DOHH2 (cell line): ENCODE measurements around the gene SOAT2.
"Not testable (repeated sequence)": the region's sequence is repeated elsewhere in the genome, so short reads cannot be mapped to it uniquely, and the experiment has no call there.

Experiments
- H3F3A ChIP-seq: fragments of 200-600 bp; sonication (generic), shearing (Covaris generic); 2 replicates; pipeline ENCODE4 v1.6.0; 2016; ENCODE audit warnings: antibody characterized with exemption, mild to moderate bottlenecking; ENCODE audit not compliant: control insufficient read depth, insufficient read depth
- H3K27ac ChIP-seq: fragments of 200-600 bp; sonication (generic); 2 replicates; pipeline ENCODE4 v1.5.1; 2014; ENCODE audit warnings: low read depth, mild to moderate bottlenecking, low read length, moderate library complexity
- H3K27me3 ChIP-seq: fragments of 200-600 bp; sonication (generic); 2 replicates; pipeline ENCODE4 v1.6.1; 2014; ENCODE audit warnings: mild to moderate bottlenecking, low read length, mixed read lengths; ENCODE audit not compliant: control insufficient read depth
- H3K36me3 ChIP-seq: fragments of 200-600 bp; sonication (generic); 2 replicates; pipeline ENCODE4 v1.6.1; 2014; ENCODE audit warnings: mild to moderate bottlenecking, low read length, moderate library complexity, mixed read lengths; ENCODE audit not compliant: control insufficient read depth
- H3K4me1 ChIP-seq: fragments of 200-600 bp; sonication (generic); 2 replicates; pipeline ENCODE4 v1.6.1; 2014; ENCODE audit warnings: mild to moderate bottlenecking, low read length, mixed read lengths; ENCODE audit not compliant: control insufficient read depth
- H3K4me2 ChIP-seq: fragments of 200-600 bp; sonication (generic); 2 replicates; pipeline ENCODE4 v1.6.0; 2014; ENCODE audit warnings: mild to moderate bottlenecking, low read length, moderate library complexity
- H3K4me3 ChIP-seq: fragments of 200-600 bp; sonication (generic); 2 replicates; pipeline ENCODE4 v1.5.1; 2014; ENCODE audit warnings: mild to moderate bottlenecking, low read length, mixed read lengths
- H3K79me2 ChIP-seq: fragments of 200-600 bp; sonication (generic); 2 replicates; pipeline ENCODE4 v1.6.1; 2014; ENCODE audit warnings: mild to moderate bottlenecking, low read length, mixed read lengths; ENCODE audit not compliant: control insufficient read depth
- H3K9me2 ChIP-seq: fragments of 200-600 bp; sonication (generic); replicated peaks from 2 replicates; pipeline ENCODE4 v1.6.1; 2014; ENCODE audit warnings: mild to moderate bottlenecking, low read length, mixed read lengths; ENCODE audit not compliant: control insufficient read depth
- H3K9me3 ChIP-seq: fragments of 200-600 bp; sonication (generic); 2 replicates; pipeline ENCODE4 v1.6.1; 2014; ENCODE audit warnings: antibody characterized with exemption, low read length, mixed read lengths; ENCODE audit not compliant: control insufficient read depth, insufficient read depth
- H4K20me1 ChIP-seq: fragments of 200-600 bp; sonication (generic); 2 replicates; pipeline ENCODE4 v1.6.0; 2014; ENCODE audit warnings: low read depth, mild to moderate bottlenecking, antibody characterized with exemption, low read length, moderate library complexity; ENCODE audit not compliant: control insufficient read depth, insufficient read depth
- CTCF ChIP-seq: fragments of 200-600 bp; sonication (generic); IDR thresholded peaks from one replicate; pipeline ENCODE4 v1.5.1; 2014; ENCODE audit warnings: antibody characterized with exemption, mild to moderate bottlenecking, low read depth, low read length; ENCODE audit not compliant: poor library complexity, severe bottlenecking
- EZH2phosphoT487 ChIP-seq: fragments of 200-600 bp; sonication (generic); IDR thresholded peaks from 2 replicates; pipeline ENCODE4 v1.6.1; 2017; ENCODE audit warnings: borderline replicate concordance, mild to moderate bottlenecking, antibody characterized with exemption, low read length, moderate library complexity, mixed read lengths

Gene SOAT2

GRCh38 chr12:53091756-53092155 lies 11.5 kb upstream of the SOAT2 start:
- H3K27me3 ChIP-seq, result peaks cover 37% of the 10 kb centered on the region
- no peaks in the 10 kb centered on the region for H3K9me2 ChIP-seq
- H4K20me1 ChIP-seq, result no peaks in the 10 kb centered on the region
- H3F3A ChIP-seq, result no peaks in the 10 kb centered on the region
- no peak for TF ChIP-seq CTCF
- no peak for TF ChIP-seq EZH2phosphoT487
- H3K4me1 ChIP-seq, result peaks cover under 1% of the 10 kb centered on the region
- H3K27ac ChIP-seq, result no peak overlapping the region
- H3K9me3 ChIP-seq, result no peaks in the 10 kb centered on the region
- no peak overlapping the region for H3K4me2 ChIP-seq
- no peak overlapping the region for H3K4me3 ChIP-seq
- no peaks in the 10 kb centered on the region for H3K36me3 ChIP-seq
- no peaks in the 10 kb centered on the region for H3K79me2 ChIP-seq

- Histone ChIP-seq H3K4me2 (no peak overlapping the region), H3K27ac (no peak overlapping the region), H3K27me3 (peaks cover 38% of the 10 kb centered on the region)
Measured at GRCh38 chr12:53093777-53094393, 9.4 kb upstream of the SOAT2 start.

GRCh38 chr12:53094394-53094787 lies 8.9 kb upstream of the SOAT2 start:
- TF ChIP-seq CTCF, result no peak
- TF ChIP-seq EZH2phosphoT487, result no peak
- H3K4me1 ChIP-seq, result peaks cover 27% of the 10 kb centered on the region
- H3K9me2 ChIP-seq, result no peaks in the 10 kb centered on the region
- no peak overlapping the region for H3K4me3 ChIP-seq
- H3F3A ChIP-seq, result peaks cover 9% of the 10 kb centered on the region
- H3K9me3 ChIP-seq, result no peaks in the 10 kb centered on the region
- no peaks in the 10 kb centered on the region for H4K20me1 ChIP-seq
- H3K27ac ChIP-seq, result no peak overlapping the region
- no peak overlapping the region for H3K4me2 ChIP-seq
- H3K36me3 ChIP-seq, result no peaks in the 10 kb centered on the region
- peaks cover 38% of the 10 kb centered on the region for H3K27me3 ChIP-seq
- H3K79me2 ChIP-seq, result no peaks in the 10 kb centered on the region

More at GRCh38 chr12:53093777-53094393, 9.4 kb upstream of the SOAT2 start:
- no peaks in the 10 kb centered on the region for H4K20me1 ChIP-seq
- H3K9me3 ChIP-seq, result no peaks in the 10 kb centered on the region
- TF ChIP-seq EZH2phosphoT487, result no peak
- no peak for TF ChIP-seq CTCF
- peaks cover 8% of the 10 kb centered on the region for H3F3A ChIP-seq
- no peaks in the 10 kb centered on the region for H3K36me3 ChIP-seq
- peaks cover 22% of the 10 kb centered on the region for H3K4me1 ChIP-seq
- H3K9me2 ChIP-seq, result no peaks in the 10 kb centered on the region
- no peak overlapping the region for H3K4me3 ChIP-seq
- H3K79me2 ChIP-seq, result no peaks in the 10 kb centered on the region

GRCh38 chr12:53094796-53095595 lies 8.3 kb upstream of the SOAT2 start:
- H3K79me2 ChIP-seq, H3K9me2 ChIP-seq, H3K9me3 ChIP-seq, H3F3A ChIP-seq, H3K4me3 ChIP-seq, H3K27ac ChIP-seq, H4K20me1 ChIP-seq, H3K36me3 ChIP-seq, H3K4me2 ChIP-seq: not testable (repeated sequence)
- Histone ChIP-seq H3K4me1 (peaks cover 27% of the 10 kb centered on the region), H3K27me3 (peaks cover 37% of the 10 kb centered on the region)

DNA sequence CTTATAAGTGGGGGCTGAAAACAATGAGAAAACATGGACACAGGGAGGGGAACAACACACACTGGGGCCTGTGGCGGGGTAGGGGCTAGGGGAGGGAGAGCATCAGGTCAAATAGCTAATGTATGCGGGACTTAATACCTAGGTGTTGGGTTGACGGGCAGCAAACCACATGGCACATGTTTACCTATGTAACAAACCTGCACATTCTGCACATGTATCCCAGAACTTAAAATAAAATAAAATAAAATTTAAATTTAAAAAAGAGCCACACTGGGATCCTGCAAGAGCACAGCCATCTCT lies 7.7 kb upstream of the SOAT2 start:
- not testable (repeated sequence) for H4K20me1 ChIP-seq, H3K27ac ChIP-seq, H3K4me3 ChIP-seq, H3K36me3 ChIP-seq, H3K9me2 ChIP-seq, H3F3A ChIP-seq, H3K79me2 ChIP-seq, H3K4me2 ChIP-seq, H3K9me3 ChIP-seq
- Histone ChIP-seq H3K4me1 (peaks cover 27% of the 10 kb centered on the region), H3K27me3 (peaks cover 33% of the 10 kb centered on the region)
